Smooth muscle cell (in vitro differentiated cells): ENCODE data around the gene ACTR3C. TPM values are rescaled to one million over a fixed set of nuclear protein-coding genes. Genes with fewer than 3 reads are reported as not detected.
"Not testable (repeated sequence)": the region's sequence is repeated elsewhere in the genome, so short reads cannot be mapped to it uniquely, and the experiment has no call there.

ENCODE experiments used
- DNase-seq: peaks from one replicate; lab custom pipeline; 2025; ENCODE audit not compliant: unreplicated experiment; lab: John Stamatoyannopoulos, UW
- H2AFZ ChIP-seq: fragments of 200-600 bp; sonication (generic); 2 replicates; pipeline ENCODE4 v1.6.0; 2016; ENCODE audit warnings: antibody characterized with exemption, low read depth, mild to moderate bottlenecking
- H3F3A ChIP-seq: fragments of 200-600 bp; sonication (generic); 2 replicates; pipeline ENCODE4 v1.6.0; 2017; ENCODE audit warnings: antibody characterized with exemption, low read depth
- H3K27ac ChIP-seq: fragments of 200-600 bp; sonication (generic); 2 replicates; pipeline ENCODE4 v1.5.1; 2016; ENCODE audit warnings: low read depth, mild to moderate bottlenecking
- H3K27me3 ChIP-seq: fragments of 200-600 bp; sonication (generic); 2 replicates; pipeline ENCODE4 v1.6.1; 2016; ENCODE audit warnings: low read depth, mild to moderate bottlenecking
- H3K36me3 ChIP-seq: fragments of 200-600 bp; sonication (generic); 2 replicates; pipeline ENCODE4 v1.5.1; 2016; ENCODE audit warnings: low read depth
- H3K4me1 ChIP-seq: fragments of 200-600 bp; sonication (generic); 2 replicates; pipeline ENCODE4 v1.5.1; 2016; ENCODE audit warnings: low read depth
- H3K4me2 ChIP-seq: fragments of 200-600 bp; sonication (generic); 2 replicates; pipeline ENCODE4 v1.6.0; 2016; ENCODE audit warnings: mild to moderate bottlenecking
- H3K4me3 ChIP-seq: fragments of 200-600 bp; sonication (generic); 2 replicates; pipeline ENCODE4 v1.5.1; 2016; ENCODE audit warnings: mild to moderate bottlenecking
- H3K79me2 ChIP-seq: fragments of 200-600 bp; sonication (generic); 2 replicates; pipeline ENCODE4 v1.6.0; 2016; ENCODE audit warnings: low read depth, mild to moderate bottlenecking
- H3K9ac ChIP-seq: fragments of 200-600 bp; sonication (generic); 2 replicates; pipeline ENCODE4 v1.6.0; 2016; ENCODE audit warnings: low read depth
- H3K9me3 ChIP-seq: fragments of 200-600 bp; sonication (generic); replicated peaks from 2 replicates; pipeline ENCODE4 v1.5.1; 2016; ENCODE audit warnings: low read depth
- H4K20me1 ChIP-seq: fragments of 200-600 bp; sonication (generic); 2 replicates; pipeline ENCODE4 v1.6.0; 2016; ENCODE audit warnings: low read depth
- CTCF ChIP-seq: fragments of 200-600 bp; sonication (generic); IDR thresholded peaks from 2 replicates; pipeline ENCODE4 v1.5.1; 2017; ENCODE audit warnings: borderline replicate concordance, mild to moderate bottlenecking, antibody characterized with exemption; ENCODE audit not compliant: insufficient read depth, poor library complexity, severe bottlenecking
- WGBS: methylation state at CpG from one replicate; pipeline ENCODE4 v1.1.7; 2016; ENCODE audit warnings: low lambda C conversion rate; 5-methylcytosine and 5-hydroxymethylcytosine counted together
- polyA plus RNA-seq: library from polyadenylated mRNA; unstranded; fragments of >200 nt; fragmentation: Nextera tagmentation; extraction: Ambion mirVana; gene quantifications from 2 replicates; pipeline ENCODE4 v1.2.1, GENCODE V29; 2016
- total RNA-seq: library from RNA; depleted of rRNA; stranded (reverse); fragments of >200 nt; gene quantifications from 2 replicates; pipeline ENCODE4 v1.2.3, GENCODE V29; 2014

Gene ACTR3C
- total and polyA plus RNA-seq, 2 experiments from 2014 or later: 0.89 to 7.6 TPM

- not testable (repeated sequence) for H2AFZ ChIP-seq, DNase-seq, H3K4me3 ChIP-seq, H3K4me1 ChIP-seq, H3K9ac ChIP-seq, H3K79me2 ChIP-seq, H4K20me1 ChIP-seq, H3K9me3 ChIP-seq, H3K4me2 ChIP-seq, H3F3A ChIP-seq, H3K36me3 ChIP-seq, H3K27me3 ChIP-seq, H3K27ac ChIP-seq
- WGBS: 63% methylated on average over 3 of the region's 8 CpGs
These were observed 27.7 kb downstream of the ACTR3C start for GRCh38 chr7:150295614-150296013.

- H3K9me3 ChIP-seq, H3K4me1 ChIP-seq, H3K36me3 ChIP-seq, H3K79me2 ChIP-seq, H4K20me1 ChIP-seq, H3K27ac ChIP-seq, H3K4me2 ChIP-seq, H2AFZ ChIP-seq, H3K27me3 ChIP-seq, H3F3A ChIP-seq, H3K4me3 ChIP-seq, H3K9ac ChIP-seq, DNase-seq: not testable (repeated sequence)
- 82% methylated on average over 8 of the region's 8 CpGs for WGBS
These were observed 28.3 kb downstream of the ACTR3C start for GRCh38 chr7:150295027-150295426.

GRCh38 chr7:150290317-150290716, 33.0 kb downstream of the ACTR3C start:
- H3K4me1 ChIP-seq, H2AFZ ChIP-seq, H3F3A ChIP-seq, H3K27me3 ChIP-seq, DNase-seq, H3K4me2 ChIP-seq, H3K4me3 ChIP-seq, H3K36me3 ChIP-seq, H3K79me2 ChIP-seq, H3K27ac ChIP-seq, H3K9ac ChIP-seq, H3K9me3 ChIP-seq, H4K20me1 ChIP-seq: not testable (repeated sequence)
- WGBS: 60% methylated on average over 6 of the region's 6 CpGs

GRCh38 chr7:150288816-150289215, 34.5 kb downstream of the ACTR3C start:
- not testable (repeated sequence) for H3K36me3 ChIP-seq, H3K9me3 ChIP-seq, H2AFZ ChIP-seq, H3K79me2 ChIP-seq, H3K4me3 ChIP-seq, H3K27me3 ChIP-seq, H4K20me1 ChIP-seq, H3F3A ChIP-seq, H3K9ac ChIP-seq, H3K4me1 ChIP-seq, H3K27ac ChIP-seq, H3K4me2 ChIP-seq, DNase-seq
- 92% methylated on average over 6 of the region's 6 CpGs for WGBS

- not testable (repeated sequence) for H3K4me3 ChIP-seq, H3K9ac ChIP-seq, H3K79me2 ChIP-seq, H2AFZ ChIP-seq, DNase-seq, H3F3A ChIP-seq, H3K4me2 ChIP-seq, H3K4me1 ChIP-seq, H3K27me3 ChIP-seq, H3K27ac ChIP-seq, H3K36me3 ChIP-seq, H3K9me3 ChIP-seq, H4K20me1 ChIP-seq
- WGBS: 68% methylated on average over 7 of the region's 7 CpGs
These were observed 35.5 kb downstream of the ACTR3C start for GRCh38 chr7:150287815-150288214.

- not testable (repeated sequence) for H3K79me2 ChIP-seq, H3K27ac ChIP-seq, H3K9ac ChIP-seq, H3K4me2 ChIP-seq, H3F3A ChIP-seq, H3K9me3 ChIP-seq, H3K27me3 ChIP-seq, H3K4me3 ChIP-seq, H3K4me1 ChIP-seq, H2AFZ ChIP-seq, H3K36me3 ChIP-seq, DNase-seq, H4K20me1 ChIP-seq
- 43% methylated on average over 16 of the region's 16 CpGs for WGBS
- peak; percentile 50 for TF ChIP-seq CTCF
These were observed 37.2 kb downstream of the ACTR3C start for GRCh38 chr7:150285849-150286754.

GRCh38 chr7:150283608-150284007, 39.7 kb downstream of the ACTR3C start:
- not testable (repeated sequence) for H3K4me3 ChIP-seq, H3K79me2 ChIP-seq, H3K27ac ChIP-seq, H3K9ac ChIP-seq, H3K9me3 ChIP-seq, DNase-seq, H3K4me2 ChIP-seq, H3K36me3 ChIP-seq, H2AFZ ChIP-seq, H3K27me3 ChIP-seq, H4K20me1 ChIP-seq, H3K4me1 ChIP-seq, H3F3A ChIP-seq
- WGBS: 33% methylated on average over 6 of the region's 6 CpGs

- not testable (repeated sequence) for H2AFZ ChIP-seq, H3K36me3 ChIP-seq, DNase-seq, H3K4me3 ChIP-seq, H3K27me3 ChIP-seq, H3K79me2 ChIP-seq, H3K9ac ChIP-seq, H3K4me1 ChIP-seq, H4K20me1 ChIP-seq, H3K4me2 ChIP-seq, H3F3A ChIP-seq, H3K27ac ChIP-seq, H3K9me3 ChIP-seq
- WGBS: 72% methylated on average over 2 of the region's 3 CpGs
These were observed 40.2 kb downstream of the ACTR3C start for GRCh38 chr7:150283111-150283510.
